Activated gamma-delta T cell (primary cell): ENCODE measurements around the gene PCAT6.

Source experiments
- DNase-seq: peaks from one replicate; lab custom pipeline; 2025; lab: John Stamatoyannopoulos, UW

PCAT6 gene

DNA sequence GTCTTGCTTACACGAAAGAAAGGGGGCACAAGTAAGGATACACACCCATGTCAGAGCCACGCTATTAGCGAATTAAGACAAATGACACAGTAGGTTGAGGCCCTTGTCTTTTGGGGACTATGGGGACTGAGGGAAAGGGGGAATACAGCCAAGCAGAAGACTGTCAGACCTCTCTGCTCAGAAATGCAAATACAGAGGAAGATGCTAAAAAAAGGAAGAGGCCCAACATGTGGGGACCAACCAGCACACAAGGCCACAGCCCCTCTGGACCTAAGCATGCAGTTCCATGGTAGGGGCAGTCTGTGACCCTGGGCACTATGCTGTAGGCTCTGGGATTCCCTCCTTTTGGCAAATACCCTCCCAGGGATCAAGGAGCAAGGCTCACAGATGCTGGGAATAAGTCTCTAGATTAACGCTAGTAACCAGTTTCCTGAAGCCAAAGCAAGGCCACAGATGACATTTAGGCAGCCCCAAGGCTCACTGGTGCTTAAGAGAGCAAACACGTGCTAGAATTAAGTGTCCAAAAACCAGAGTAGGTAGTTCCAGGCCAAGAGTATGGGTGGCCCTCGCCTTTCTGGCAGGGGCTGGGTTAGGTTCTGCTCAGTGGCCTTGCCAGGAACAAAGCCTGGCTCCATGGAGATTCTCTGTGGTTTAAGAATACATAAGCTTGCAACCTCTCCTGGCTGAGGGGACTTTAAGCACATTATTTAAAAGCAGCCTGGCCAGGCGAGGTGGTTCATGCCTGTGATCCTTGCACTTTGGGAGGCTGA lies 40.0 kb downstream of the PCAT6 start:
- no peak for DNase-seq

- DNase-seq: no peak
Observed at GRCh38 chr1:202852163-202852904, 41.6 kb downstream of the PCAT6 start.

DNA sequence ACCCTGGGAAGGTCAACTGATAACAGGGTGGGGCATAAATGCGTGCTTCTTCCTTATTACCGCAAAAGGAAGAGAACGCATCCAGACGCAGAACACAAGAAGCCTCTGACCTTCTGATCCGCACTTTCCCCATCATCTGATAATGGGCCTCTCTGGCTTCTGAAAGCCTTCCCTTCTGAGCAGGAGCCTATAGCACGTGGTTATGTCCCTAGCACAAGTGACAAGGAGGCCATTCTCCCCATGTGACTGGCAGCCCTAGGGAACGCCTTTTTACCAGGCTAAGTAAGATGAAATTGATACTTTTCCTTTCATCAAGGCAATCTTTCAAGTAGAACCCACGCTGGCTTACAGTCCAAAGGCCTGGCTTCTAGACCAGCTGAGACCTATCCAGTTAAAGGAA lies 44.0 kb downstream of the PCAT6 start:
- DNase-seq: no peak

DNA sequence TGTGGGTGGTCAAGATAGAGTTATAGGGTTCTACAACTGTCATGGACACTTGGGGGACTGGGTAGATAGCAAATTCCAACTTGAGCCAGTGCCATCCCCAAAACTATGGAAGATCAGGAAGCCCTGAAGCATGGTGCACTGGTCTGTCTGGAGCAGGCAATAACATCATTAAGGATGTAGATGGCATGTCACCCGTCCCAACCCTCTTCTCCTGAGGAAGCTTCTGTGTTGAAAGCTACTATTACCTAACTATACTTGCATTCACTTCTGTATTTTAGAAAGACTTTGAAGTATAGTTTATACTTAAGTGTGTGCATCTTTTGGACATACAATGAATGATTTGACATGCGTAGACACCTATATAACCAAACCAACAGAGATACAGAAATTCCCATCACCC lies 45.3 kb downstream of the PCAT6 start:
- DNase-seq: no peak

- DNase-seq: no peak
Observed at GRCh38 chr1:202857136-202857610, 46.4 kb downstream of the PCAT6 start.

DNA sequence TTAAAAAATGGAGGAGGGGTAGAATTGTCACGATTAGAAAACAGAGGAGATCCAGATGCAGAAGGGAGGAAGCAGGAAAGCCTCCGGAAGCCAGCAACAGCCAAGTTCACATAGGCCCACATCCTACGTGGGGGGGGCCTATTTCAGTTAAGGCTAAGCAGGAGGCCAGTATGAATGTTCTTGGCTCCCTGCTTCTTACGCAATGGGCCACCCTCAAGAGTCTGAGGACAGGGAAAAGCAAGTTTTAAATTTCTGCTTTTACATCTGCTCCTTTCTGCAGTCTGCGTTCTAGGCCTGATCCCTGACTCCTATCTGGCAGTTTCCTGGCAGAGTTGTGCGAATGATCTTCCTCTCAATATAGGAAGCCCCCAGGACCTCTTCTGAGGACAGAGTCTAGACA lies 47.6 kb downstream of the PCAT6 start:
- no peak for DNase-seq

DNA sequence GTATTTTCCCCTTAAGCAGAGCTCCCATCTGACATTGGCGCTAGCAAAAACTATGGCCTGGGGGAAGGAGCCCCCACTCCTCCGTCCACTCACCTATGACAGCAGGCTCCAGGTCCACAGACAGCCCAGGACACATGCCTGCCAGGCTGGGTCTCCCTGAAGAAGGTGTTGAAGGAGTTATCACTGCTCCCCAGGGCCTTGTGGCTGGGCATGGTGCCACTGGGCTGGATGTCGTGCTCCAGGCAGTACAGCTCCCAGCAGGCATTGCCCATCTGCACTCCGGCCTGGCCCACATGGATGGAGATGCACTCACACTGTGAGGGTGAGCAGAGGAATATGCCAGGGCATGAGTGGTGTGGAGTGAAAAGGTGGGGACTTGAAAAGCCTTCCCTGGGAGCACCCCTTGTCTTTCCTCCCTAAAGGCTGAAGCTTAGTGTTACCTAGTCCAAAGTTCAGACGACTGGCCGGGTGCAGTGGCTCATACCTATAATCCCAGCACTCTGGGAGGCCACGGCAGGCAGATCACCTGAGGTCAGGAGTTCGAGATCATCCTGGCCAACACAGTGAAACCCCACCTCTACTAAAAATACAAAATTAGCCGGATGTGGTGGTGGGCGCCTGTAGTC lies 48.1 kb downstream of the PCAT6 start:
- DNase-seq: no peak

- no peak for DNase-seq
Observed at GRCh38 chr1:202860744-202861419, 50.1 kb downstream of the PCAT6 start.
